Naive thymus-derived CD4-positive, alpha-beta T cell (primary cell): Measurements from ENCODE around the gene GRB14. TPM values are rescaled to one million over a fixed set of nuclear protein-coding genes. Genes with fewer than 3 reads are reported as not detected.

Experiments
- ATAC-seq: fragments of 150-1000 bp; cut with Tn5 transposase; 2 replicates; pipeline ENCODE4 v1.10.0; 2021; ENCODE audit warnings: mild to moderate bottlenecking, moderate library complexity
- CTCF ChIA-PET: fragments of 350-600 bp; sonication (Branson Sonifier 250); formaldehyde crosslinking; loops from one replicate; lab custom pipeline; 2021; ENCODE audit warnings: antibody characterized with exemption; lab: Charles Lee
- POLR2A ChIA-PET: fragments of 350-600 bp; sonication (Branson Sonifier 250); formaldehyde crosslinking; loops from one replicate; lab custom pipeline; 2021; ENCODE audit warnings: antibody characterized with exemption, inconsistent platforms; lab: Charles Lee
- DNase-seq, 9 donors: peaks; one replicate each; pipeline versions ENCODE4 v3.0.0 to v3.0.0-alpha.2; 2020 to 2022; ENCODE audit warnings: mixed read lengths in 1 of 9
- H3K27ac ChIP-seq: one replicate; pipeline ENCODE4 v1.7.0; 2013; ENCODE audit warnings: mild to moderate bottlenecking, low read depth, low read length, moderate library complexity
- H3K27me3 ChIP-seq, 2 donors: one replicate each; pipeline ENCODE4 v1.7.0; 2013; ENCODE audit warnings: low read length in 2 of 2, mild to moderate bottlenecking in 2 of 2, moderate library complexity in 2 of 2; ENCODE audit not compliant: control insufficient read depth in 2 of 2, insufficient read depth in 2 of 2
- H3K36me3 ChIP-seq, 3 experiments: 1 replicate in 2 of 3; 2 replicates in 1 of 3; pipeline ENCODE4 v1.7.0; 2013; ENCODE audit warnings: low read length in 3 of 3, mild to moderate bottlenecking in 3 of 3, moderate library complexity in 1 of 3; ENCODE audit not compliant: insufficient read depth in 3 of 3, control insufficient read depth in 2 of 3
- H3K4me1 ChIP-seq, 2 donors: one replicate each; pipeline ENCODE4 v1.7.0; 2013; ENCODE audit warnings: low read length in 2 of 2, mild to moderate bottlenecking in 2 of 2, moderate library complexity in 1 of 2; ENCODE audit not compliant: control insufficient read depth in 2 of 2, insufficient read depth in 2 of 2
- H3K4me3 ChIP-seq: 2 replicates; pipeline ENCODE4 v1.7.0; 2013; ENCODE audit warnings: mild to moderate bottlenecking, low read length
- H3K9me3 ChIP-seq, 3 experiments: 1 replicate in 2 of 3; 2 replicates in 1 of 3; pipeline ENCODE4 v1.7.0; 2013; ENCODE audit warnings: low read length in 3 of 3; ENCODE audit not compliant: control insufficient read depth in 2 of 3
- H3K27ac Mint-ChIP-seq, 9 donors: one replicate each; pipeline ENCODE4 v1.8.0; 2020 to 2022; ENCODE audit warnings: mixed read lengths in 9 of 9, mild to moderate bottlenecking in 8 of 9, moderate library complexity in 5 of 9, inconsistent platforms in 2 of 9
- H3K27me3 Mint-ChIP-seq, 5 donors: one replicate each; pipeline ENCODE4 v1.8.0; 2021 to 2022; ENCODE audit warnings: mixed read lengths in 5 of 5, mild to moderate bottlenecking in 1 of 5
- H3K36me3 Mint-ChIP-seq, 5 donors: one replicate each; pipeline ENCODE4 v1.8.0; 2020 to 2022; ENCODE audit warnings: mixed read lengths in 5 of 5, mild to moderate bottlenecking in 3 of 5, inconsistent platforms in 1 of 5
- H3K4me1 Mint-ChIP-seq, 7 donors: one replicate each; pipeline ENCODE4 v1.8.0; 2020 to 2022; ENCODE audit warnings: mixed read lengths in 7 of 7, mild to moderate bottlenecking in 3 of 7, inconsistent platforms in 1 of 7
- H3K4me3 Mint-ChIP-seq, 10 donors: one replicate each; pipeline ENCODE4 v1.8.0; 2020 to 2022; ENCODE audit warnings: mild to moderate bottlenecking in 10 of 10, mixed read lengths in 10 of 10, moderate library complexity in 6 of 10, inconsistent platforms in 2 of 10
- H3K9me3 Mint-ChIP-seq, 11 donors: one replicate each; pipeline ENCODE4 v1.8.0; 2020 to 2022; ENCODE audit warnings: mixed read lengths in 11 of 11, mild to moderate bottlenecking in 4 of 11, inconsistent platforms in 1 of 11, moderate library complexity in 1 of 11
- intact Hi-C, 2 donors: fragments of 100-400 bp; cut with micrococcal nuclease; formaldehyde crosslinking; loops; one replicate each; pipeline ENCODE4 v1.15.1; 2023
- polyA plus RNA-seq, 2 donors: library from polyadenylated mRNA; unstranded; fragments of 300-500 nt; fragmentation: Illumina TruSeq; gene quantifications; one replicate each; pipeline ENCODE4 v1.2.3, GENCODE V29; 2021
- total RNA-seq, 6 experiments: library from RNA in 5 of 6; stranded (reverse) in 5 of 6; gene quantifications; 1 replicate in 5 of 6; 2 replicates in 1 of 6; pipeline ENCODE4 v1.2.3 and lab custom pipeline; 2021 to 2026

GRB14 gene
- total and polyA plus RNA-seq, 7 experiments from 2014 or later: not detected

DNA sequence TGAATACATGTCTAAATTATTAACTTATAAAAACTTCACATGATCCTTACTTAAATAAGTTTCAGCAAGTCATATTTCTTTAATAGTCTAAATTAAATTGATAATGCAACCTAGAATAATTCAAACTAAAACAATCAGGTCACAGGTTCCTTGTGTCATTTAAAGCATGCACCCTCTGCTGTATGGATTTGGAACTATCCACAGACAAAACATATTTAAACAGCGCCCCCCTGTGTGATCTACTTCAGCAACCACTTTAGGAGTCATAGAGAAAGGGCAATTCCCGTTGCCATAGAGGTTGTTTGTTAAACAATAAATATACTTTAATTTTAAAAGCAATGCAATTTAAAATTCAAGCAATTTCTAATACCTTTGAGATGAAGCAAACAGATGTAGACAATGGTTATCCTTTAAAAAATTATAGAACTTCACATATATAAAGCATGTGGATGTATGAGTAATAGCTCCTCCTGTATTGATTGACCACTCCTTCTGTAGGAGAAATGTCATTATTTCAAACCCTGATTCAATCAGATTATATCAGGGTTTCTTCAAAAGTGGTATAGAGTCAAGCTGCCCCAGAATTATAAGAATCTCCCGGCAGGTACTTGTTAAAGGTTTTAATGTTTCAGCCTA lies 21.2 kb downstream of the GRB14 start:
- Histone ChIP-seq H3K4me3 (no peak overlapping the region), H3K27ac (no peak overlapping the region), H3K9me3 (no peaks in the 10 kb centered on the region), H3K36me3 (no peaks in the 10 kb centered on the region), H3K27me3 (no peaks in the 10 kb centered on the region), H3K4me1 (no peaks in the 10 kb centered on the region)
- Mint-ChIP-seq H3K27ac (no peak overlapping the region), H3K9me3 (peaks cover 0 to 13% (median 0%) of the 10 kb centered on the region in 11 donors), H3K27me3 (no peaks in the 10 kb centered on the region), H3K4me3 (no peak overlapping the region), H3K4me1 (no peaks in the 10 kb centered on the region), H3K36me3 (peaks cover 0 to 3% (median 0%) of the 10 kb centered on the region in 5 donors)
- ATAC-seq: peak; percentile 54
- ChIA-PET CTCF (no interaction called here), POLR2A (no interaction called here)
- no peak for DNase-seq
- intact Hi-C loops: loop anchor here in 1 of 2 donors (5.0 kb wide), 1 partner anchor 1433 kb away; no protein-coding TSS in a partner anchor

DNA sequence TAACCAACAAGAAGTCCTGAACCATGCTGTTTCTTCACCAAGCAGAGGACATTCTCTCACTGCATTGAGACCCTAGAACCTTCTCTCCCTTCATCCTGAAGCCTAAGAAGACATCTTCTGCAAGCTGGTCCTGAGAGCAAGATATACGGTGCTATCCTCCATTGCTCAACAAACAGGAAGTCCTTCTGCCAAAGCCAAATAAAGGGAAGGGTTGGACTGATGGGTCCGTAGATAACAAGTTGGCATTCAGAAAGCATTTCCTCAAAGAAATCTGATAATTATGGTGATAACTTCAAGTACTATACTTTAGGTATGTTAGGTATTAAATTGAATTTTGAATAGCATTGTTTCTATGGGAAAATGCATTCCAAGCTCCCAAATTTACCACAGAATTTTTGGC lies 23.3 kb downstream of the GRB14 start:
- ATAC-seq: no peak
- Mint-ChIP-seq H3K27me3 (no peaks in the 10 kb centered on the region), H3K4me1 (no peaks in the 10 kb centered on the region), H3K4me3 (no peak overlapping the region), H3K9me3 (peaks cover 0 to 12% (median 0%) of the 10 kb centered on the region in 11 donors), H3K36me3 (no peaks in the 10 kb centered on the region), H3K27ac (no peak overlapping the region)
- Histone ChIP-seq H3K27me3 (no peaks in the 10 kb centered on the region), H3K4me1 (no peaks in the 10 kb centered on the region), H3K9me3 (no peaks in the 10 kb centered on the region), H3K27ac (no peak overlapping the region), H3K36me3 (no peaks in the 10 kb centered on the region), H3K4me3 (no peak overlapping the region)
- ChIA-PET CTCF (no interaction called here), POLR2A (no interaction called here)
- DNase-seq: no peak
- intact Hi-C loops: no loop called here

DNA sequence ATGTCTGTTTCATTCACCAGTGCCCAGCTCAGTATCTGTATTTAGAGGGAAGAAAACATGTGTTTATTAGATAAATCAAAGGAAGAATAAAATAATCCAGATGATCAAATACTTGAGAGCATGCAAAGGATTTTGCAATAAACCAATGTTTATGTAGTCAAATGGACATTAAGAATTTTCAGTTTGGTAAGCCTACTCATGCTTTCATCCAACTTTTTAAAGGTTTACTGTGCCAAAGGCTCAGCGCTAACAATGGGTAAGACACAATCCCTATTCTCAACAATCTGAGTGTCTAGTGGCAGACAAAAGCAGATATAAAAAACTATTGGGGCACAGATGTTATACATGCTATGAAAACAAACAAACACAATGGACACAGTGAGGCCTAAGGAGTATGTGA lies 26.3 kb downstream of the GRB14 start:
- Histone ChIP-seq H3K4me3 (no peak overlapping the region), H3K4me1 (no peaks in the 10 kb centered on the region), H3K36me3 (no peaks in the 10 kb centered on the region), H3K9me3 (no peaks in the 10 kb centered on the region), H3K27me3 (no peaks in the 10 kb centered on the region), H3K27ac (no peak overlapping the region)
- Mint-ChIP-seq H3K4me3 (no peak overlapping the region), H3K4me1 (no peaks in the 10 kb centered on the region), H3K9me3 (peaks cover 0 to 14% (median 4%) of the 10 kb centered on the region in 11 donors), H3K27ac (no peak overlapping the region), H3K36me3 (no peaks in the 10 kb centered on the region), H3K27me3 (peaks cover 0 to 4% (median 0%) of the 10 kb centered on the region in 5 donors)
- POLR2A ChIA-PET: no interaction called here
- intact Hi-C loops: no loop called here
- DNase-seq: no peak
- no peak for ATAC-seq
- CTCF ChIA-PET: no interaction called here

DNA sequence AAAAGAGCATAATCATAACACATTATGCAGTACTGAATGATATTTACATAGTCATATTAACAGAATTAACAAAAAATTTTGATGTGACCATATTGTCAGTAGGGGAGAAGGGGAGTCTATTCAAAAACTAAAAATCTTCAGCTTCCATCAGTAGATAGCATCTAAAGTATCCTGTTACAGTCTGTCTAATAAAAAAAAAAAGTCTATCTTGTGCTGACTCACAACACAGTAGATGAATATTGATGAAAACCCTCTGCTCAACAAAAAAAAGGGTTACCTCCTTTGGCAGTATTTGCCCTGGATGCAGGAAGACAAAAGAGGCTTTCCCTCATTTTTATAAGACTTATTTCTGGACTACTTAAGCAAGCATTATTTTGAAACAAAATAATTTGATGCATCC lies 27.3 kb downstream of the GRB14 start:
- ChIA-PET CTCF (no interaction called here), POLR2A (no interaction called here)
- H3K9me3 Mint-ChIP-seq: peaks cover 0 to 14% (median 4%) of the 10 kb centered on the region in 11 donors
- peaks cover 0 to 4% (median 0%) of the 10 kb centered on the region in 5 donors for H3K27me3 Mint-ChIP-seq
- no peak overlapping the region for H3K27ac ChIP-seq
- H3K36me3 Mint-ChIP-seq: no peaks in the 10 kb centered on the region
- no peak for ATAC-seq
- no peaks in the 10 kb centered on the region for H3K36me3 ChIP-seq
- H3K27ac Mint-ChIP-seq: no peak overlapping the region
- H3K9me3 ChIP-seq: no peaks in the 10 kb centered on the region
- no peak overlapping the region for H3K4me3 ChIP-seq
- DNase-seq: no peak
- H3K4me1 ChIP-seq: no peaks in the 10 kb centered on the region
- intact Hi-C loops: no loop called here
- H3K4me1 Mint-ChIP-seq: no peaks in the 10 kb centered on the region
- no peaks in the 10 kb centered on the region for H3K27me3 ChIP-seq
- no peak overlapping the region for H3K4me3 Mint-ChIP-seq

DNA sequence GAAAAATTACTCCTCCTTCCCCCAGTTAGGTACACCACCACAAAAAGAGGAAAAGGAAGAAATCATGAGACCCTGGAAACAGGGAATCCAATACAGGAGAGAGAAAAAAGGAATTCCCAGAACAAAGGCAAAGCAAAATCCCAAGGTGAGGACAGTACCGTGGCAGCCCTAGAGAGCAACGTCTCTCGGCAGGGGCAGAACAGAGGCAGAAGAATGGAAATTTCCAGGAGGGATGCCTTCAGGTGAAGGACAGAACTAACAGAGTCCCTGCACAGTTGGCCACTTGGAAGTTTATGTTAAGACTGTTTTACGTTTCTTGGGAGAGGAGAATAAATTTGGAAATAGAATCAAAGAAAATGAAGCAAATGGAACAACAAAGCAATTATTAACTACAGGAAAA lies 27.7 kb downstream of the GRB14 start:
- ATAC-seq (no peak), DNase-seq (no peak)
- Histone ChIP-seq H3K27ac (no peak overlapping the region), H3K9me3 (no peaks in the 10 kb centered on the region), H3K4me1 (no peaks in the 10 kb centered on the region), H3K27me3 (no peaks in the 10 kb centered on the region), H3K36me3 (no peaks in the 10 kb centered on the region), H3K4me3 (no peak overlapping the region)
- H3K4me3 Mint-ChIP-seq: no peak overlapping the region
- CTCF ChIA-PET: no interaction called here
- no peaks in the 10 kb centered on the region for H3K4me1 Mint-ChIP-seq
- H3K9me3 Mint-ChIP-seq: peaks cover 0 to 14% (median 4%) of the 10 kb centered on the region in 11 donors
- POLR2A ChIA-PET: no interaction called here
- peaks cover 0 to 4% (median 0%) of the 10 kb centered on the region in 5 donors for H3K27me3 Mint-ChIP-seq
- H3K36me3 Mint-ChIP-seq: no peaks in the 10 kb centered on the region
- intact Hi-C loops: no loop called here
- H3K27ac Mint-ChIP-seq: no peak overlapping the region

DNA sequence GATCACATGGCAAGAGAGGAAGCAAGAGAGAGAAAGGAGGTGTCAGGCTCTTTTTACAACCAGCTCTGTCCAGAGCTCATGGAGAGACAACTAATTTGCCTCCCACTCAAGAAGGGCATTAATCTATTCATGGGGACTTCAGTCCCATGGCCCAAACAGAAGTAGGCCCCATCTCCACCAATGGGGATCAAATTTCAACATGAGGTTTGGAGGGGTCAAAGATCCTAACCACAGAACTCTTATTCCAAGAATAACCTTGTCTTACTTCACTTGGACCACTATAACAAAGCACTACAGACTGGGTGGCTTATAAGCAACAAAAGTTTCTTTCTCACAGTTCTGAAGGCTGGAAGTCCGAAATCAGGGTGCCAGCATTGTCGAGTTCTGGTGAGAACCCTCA lies 31.8 kb downstream of the GRB14 start:
- Histone ChIP-seq H3K27me3 (no peaks in the 10 kb centered on the region), H3K9me3 (no peaks in the 10 kb centered on the region), H3K4me3 (no peak overlapping the region), H3K4me1 (no peaks in the 10 kb centered on the region), H3K36me3 (no peaks in the 10 kb centered on the region), H3K27ac (no peak overlapping the region)
- Mint-ChIP-seq H3K4me1 (no peaks in the 10 kb centered on the region), H3K27me3 (peaks cover 0 to 4% (median 0%) of the 10 kb centered on the region in 5 donors), H3K9me3 (peaks cover 0 to 19% (median 4%) of the 10 kb centered on the region in 11 donors), H3K36me3 (no peaks in the 10 kb centered on the region), H3K4me3 (no peak overlapping the region), H3K27ac (no peak overlapping the region)
- DNase-seq (no peak), ATAC-seq (no peak)
- CTCF ChIA-PET: no interaction called here
- intact Hi-C loops: no loop called here
- POLR2A ChIA-PET: no interaction called here

DNA sequence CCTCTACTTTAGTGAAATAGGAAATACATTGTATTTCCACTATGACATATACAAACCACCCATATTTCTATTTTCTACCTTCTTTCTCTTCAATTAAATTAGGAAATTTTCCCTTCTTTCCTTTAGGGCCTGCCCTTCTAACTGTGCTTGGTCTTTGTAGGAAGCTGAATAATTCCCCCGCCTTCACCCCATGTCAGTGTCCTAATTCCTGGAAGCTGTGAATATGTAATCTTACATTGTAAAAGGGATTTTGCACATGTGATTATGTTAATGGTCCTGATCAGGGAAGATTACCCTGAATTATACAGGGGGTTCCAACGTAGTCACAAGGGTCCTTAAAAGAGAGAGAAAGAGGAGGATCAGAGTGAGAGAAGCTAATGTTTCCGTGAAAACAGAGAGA lies 40.2 kb downstream of the GRB14 start:
- H3K9me3 ChIP-seq: no peaks in the 10 kb centered on the region
- Mint-ChIP-seq H3K36me3 (no peaks in the 10 kb centered on the region), H3K4me3 (no peak overlapping the region), H3K27me3 (no peaks in the 10 kb centered on the region), H3K4me1 (no peaks in the 10 kb centered on the region), H3K9me3 (peaks cover 0 to 7% (median 2%) of the 10 kb centered on the region in 11 donors), H3K27ac (no peak overlapping the region)
- H3K36me3 ChIP-seq: no peaks in the 10 kb centered on the region
- no peaks in the 10 kb centered on the region for H3K4me1 ChIP-seq
- intact Hi-C loops: no loop called here
- ATAC-seq (no peak), DNase-seq (no peak)
- no peaks in the 10 kb centered on the region for H3K27me3 ChIP-seq
- POLR2A ChIA-PET: no interaction called here
- H3K4me3 ChIP-seq: no peak overlapping the region
- H3K27ac ChIP-seq: no peak overlapping the region
- CTCF ChIA-PET: no interaction called here
